NCI-H82 (cell line): ENCODE data around the gene ZNF436.
A peak's percentile ranks its signal among the peaks of the same experiment; 100 is the strongest.

Experiments
- DNase-seq: peaks from one replicate; lab custom pipeline; 2025; lab: John Stamatoyannopoulos, UW

The ZNF436 gene

GRCh38 chr1:23369335-23370013 is at the start of gene ZNF436:
ZNF436 (minus strand) TSS chr1:23369836; CDS start chr1:23368005, 1,831 bp downstream.
- DNase-seq, result peak; percentile 91

- peak; percentile 44 for DNase-seq
Observed at GRCh38 chr1:23419180-23419579, 49.5 kb upstream of the ZNF436 start.

GRCh38 chr1:23417570-23417969 is 47.9 kb upstream of the ZNF436 start:
- DNase-seq, result peak; percentile 98

DNA sequence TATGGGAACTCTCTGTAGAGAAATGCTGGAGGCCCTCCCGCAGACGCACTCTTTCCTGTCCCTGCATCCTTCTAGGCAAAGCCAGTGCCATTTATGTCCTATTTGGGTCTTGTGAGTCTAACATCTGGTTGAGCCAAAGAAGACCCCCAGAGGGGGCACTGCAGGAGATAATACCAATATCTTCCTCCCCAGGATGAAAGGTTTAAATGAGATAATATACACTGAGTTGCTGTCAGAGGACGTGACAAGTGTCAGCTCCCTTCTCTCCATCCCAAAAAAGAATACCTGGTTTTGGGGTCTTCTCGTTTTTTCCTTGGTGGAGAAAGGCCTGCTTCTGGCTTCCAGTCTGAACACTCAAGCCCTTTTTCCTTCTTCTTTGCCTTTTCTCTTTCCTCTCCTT is 47.3 kb upstream of the ZNF436 start:
- DNase-seq, result no peak

DNA sequence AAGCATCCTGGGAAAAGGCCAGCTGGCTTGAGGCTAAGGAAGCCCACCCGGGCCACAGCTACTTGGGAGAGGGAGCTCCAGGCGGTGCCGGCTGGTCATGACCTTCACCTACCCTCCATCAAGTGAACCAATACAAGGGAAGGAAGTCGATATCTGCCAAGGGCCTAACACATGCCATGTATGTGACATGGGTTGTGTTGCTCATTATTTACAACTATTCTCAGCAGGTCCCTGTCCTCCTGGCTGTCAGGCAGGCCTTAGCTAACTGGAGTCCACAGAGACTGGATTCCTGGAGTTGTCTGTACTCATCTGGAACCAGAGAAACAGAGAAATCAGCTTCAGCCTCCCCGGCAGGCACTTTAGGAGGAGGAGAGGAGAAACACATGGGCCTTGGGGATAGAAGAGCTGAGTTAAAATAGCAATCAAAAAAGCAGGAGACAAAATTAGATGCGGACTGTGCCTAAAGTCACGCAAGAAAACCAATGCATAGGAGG is 39.2 kb upstream of the ZNF436 start:
- no peak for DNase-seq

GRCh38 chr1:23407016-23407630 is 37.5 kb upstream of the ZNF436 start:
- no peak for DNase-seq

GRCh38 chr1:23405946-23406345 is 36.3 kb upstream of the ZNF436 start:
- no peak for DNase-seq

- peak; percentile 92 for DNase-seq
Observed at GRCh38 chr1:23403735-23404486, 34.3 kb upstream of the ZNF436 start.

- no peak for DNase-seq
Observed at GRCh38 chr1:23403355-23403734, 33.7 kb upstream of the ZNF436 start.

DNA sequence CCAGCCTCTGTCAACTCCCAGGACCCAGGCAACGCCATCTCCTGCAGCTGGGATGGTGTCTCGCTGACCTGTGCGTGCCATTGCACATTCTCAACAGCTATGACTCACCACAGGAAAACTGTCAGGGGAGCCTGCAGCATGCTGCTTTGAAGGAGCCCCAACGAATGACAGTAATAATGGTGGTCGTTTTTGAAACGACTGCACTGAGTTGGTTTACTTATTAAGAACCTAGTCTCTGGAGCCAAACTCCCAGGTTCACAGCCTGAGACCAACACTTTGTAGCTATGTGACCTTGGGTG is 33.4 kb upstream of the ZNF436 start:
- DNase-seq, result no peak

GRCh38 chr1:23402286-23403037 is 32.8 kb upstream of the ZNF436 start:
- DNase-seq, result no peak

GRCh38 chr1:23401313-23401712 is 31.7 kb upstream of the ZNF436 start:
- DNase-seq, result no peak

- DNase-seq, result no peak
Observed at GRCh38 chr1:23400324-23401114, 30.9 kb upstream of the ZNF436 start.

GRCh38 chr1:23399229-23399628 is 29.6 kb upstream of the ZNF436 start:
- no peak for DNase-seq

GRCh38 chr1:23397908-23398307 is 28.3 kb upstream of the ZNF436 start:
- no peak for DNase-seq

DNA sequence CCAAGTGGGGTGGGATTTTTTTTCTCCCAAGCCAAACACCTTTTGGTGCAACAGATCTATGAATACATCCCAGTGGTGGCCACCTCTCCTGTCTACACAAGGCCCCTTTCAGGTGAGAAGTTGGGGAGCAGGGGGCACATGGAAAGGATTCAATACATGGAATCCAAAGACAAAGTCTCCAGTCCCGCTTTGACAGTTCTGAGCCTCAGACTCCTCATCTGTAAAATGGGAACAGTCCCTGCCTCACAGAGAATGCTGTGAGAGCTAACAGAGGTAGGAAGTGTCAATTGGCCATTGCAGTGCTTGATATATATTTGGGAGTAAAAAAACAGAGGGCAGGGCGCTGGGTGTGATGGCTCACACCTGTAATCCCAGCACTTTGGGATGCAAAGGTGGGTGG is 26.7 kb upstream of the ZNF436 start:
- no peak for DNase-seq

- no peak for DNase-seq
Observed at GRCh38 chr1:23395849-23396248, 26.2 kb upstream of the ZNF436 start.

DNA sequence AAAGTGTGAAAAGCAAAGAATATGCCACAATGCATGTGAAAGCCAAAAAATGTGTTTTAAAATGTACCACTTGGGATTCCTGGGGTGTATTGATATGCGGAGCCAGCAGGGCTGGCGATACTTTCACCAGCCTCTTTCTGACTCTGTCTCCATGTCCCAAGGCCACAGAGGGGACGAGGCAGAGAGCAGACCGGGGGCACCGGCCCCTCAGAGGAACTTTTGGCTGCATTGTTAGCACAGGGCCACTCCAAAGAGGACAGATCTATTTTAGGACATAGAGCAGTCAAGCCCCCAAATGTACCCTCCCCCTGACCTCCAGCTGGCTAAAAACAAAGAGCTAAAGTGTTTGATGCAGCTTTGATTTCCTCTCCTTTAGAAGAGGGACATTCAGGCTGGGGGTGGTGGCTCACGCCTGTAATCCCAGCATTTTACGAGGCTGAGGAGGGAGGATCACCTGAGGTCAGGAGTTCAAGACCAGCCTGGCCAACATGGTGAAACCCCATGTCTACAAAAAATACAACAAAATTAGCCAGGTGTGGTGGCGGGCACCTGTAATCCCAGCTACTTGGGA is 25.6 kb upstream of the ZNF436 start:
- DNase-seq, result no peak

- DNase-seq, result peak; percentile 53
Observed at GRCh38 chr1:23394684-23395083, 25.0 kb upstream of the ZNF436 start.

DNA sequence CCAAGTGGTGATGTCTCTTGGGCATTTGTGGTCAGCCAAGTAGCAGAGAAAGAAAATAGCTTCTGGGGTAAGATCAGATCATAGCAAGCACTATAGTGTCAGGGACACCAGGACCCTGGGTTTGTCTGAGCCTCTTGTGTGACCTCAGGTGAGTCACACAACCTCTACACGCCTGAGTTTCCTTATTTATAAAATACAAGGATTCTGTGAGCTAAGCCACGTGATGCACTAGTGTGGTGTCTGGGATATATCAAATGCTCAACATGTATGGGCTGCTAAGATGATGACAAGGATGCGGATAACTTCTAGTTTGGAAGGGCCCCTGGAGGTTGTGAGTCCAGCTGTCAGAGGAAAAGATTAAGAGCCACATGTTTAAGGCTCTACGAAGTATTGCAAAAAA is 24.5 kb upstream of the ZNF436 start:
- peak; percentile 53 for DNase-seq

DNA sequence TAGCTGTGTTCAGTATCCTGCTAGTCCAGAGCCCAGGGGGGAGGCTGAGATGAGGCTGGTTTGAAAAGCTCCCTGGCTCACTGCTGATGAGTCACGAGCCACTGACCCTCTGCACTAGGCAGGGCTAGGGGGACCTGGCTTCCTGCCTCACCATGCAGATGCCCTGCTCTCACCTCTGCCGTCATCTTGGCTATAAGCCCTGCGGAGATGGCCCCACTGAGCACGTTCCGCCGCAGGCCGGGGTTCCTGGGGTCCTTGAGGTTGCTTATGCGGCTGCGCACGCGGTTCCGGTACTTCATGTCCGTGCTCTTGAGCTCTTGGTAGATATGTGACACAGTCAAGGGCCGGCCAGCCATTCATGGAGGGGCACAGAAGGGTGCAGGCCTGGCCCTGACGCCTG is 24.1 kb upstream of the ZNF436 start:
- no peak for DNase-seq
